GM18951 (cell line): ENCODE measurements around the gene ZNF48.

Experiments used
- POLR2A ChIP-seq: IDR thresholded peaks from 4 replicates; pipeline ENCODE4 v1.6.1; 2011; ENCODE audit warnings: mild to moderate bottlenecking; ENCODE audit not compliant: insufficient read length, insufficient read depth; ENCODE audit errors: extremely low read depth
- in situ Hi-C: fragments of 300-500 bp; cut with MboI; formaldehyde crosslinking; loops from one replicate; pipeline ENCODE4 v1.12.0; 2022; ENCODE audit warnings: low sequenced_read_pairs, mixed read lengths, inconsistent platforms; ENCODE audit not compliant: unreplicated experiment

Gene ZNF48

DNA sequence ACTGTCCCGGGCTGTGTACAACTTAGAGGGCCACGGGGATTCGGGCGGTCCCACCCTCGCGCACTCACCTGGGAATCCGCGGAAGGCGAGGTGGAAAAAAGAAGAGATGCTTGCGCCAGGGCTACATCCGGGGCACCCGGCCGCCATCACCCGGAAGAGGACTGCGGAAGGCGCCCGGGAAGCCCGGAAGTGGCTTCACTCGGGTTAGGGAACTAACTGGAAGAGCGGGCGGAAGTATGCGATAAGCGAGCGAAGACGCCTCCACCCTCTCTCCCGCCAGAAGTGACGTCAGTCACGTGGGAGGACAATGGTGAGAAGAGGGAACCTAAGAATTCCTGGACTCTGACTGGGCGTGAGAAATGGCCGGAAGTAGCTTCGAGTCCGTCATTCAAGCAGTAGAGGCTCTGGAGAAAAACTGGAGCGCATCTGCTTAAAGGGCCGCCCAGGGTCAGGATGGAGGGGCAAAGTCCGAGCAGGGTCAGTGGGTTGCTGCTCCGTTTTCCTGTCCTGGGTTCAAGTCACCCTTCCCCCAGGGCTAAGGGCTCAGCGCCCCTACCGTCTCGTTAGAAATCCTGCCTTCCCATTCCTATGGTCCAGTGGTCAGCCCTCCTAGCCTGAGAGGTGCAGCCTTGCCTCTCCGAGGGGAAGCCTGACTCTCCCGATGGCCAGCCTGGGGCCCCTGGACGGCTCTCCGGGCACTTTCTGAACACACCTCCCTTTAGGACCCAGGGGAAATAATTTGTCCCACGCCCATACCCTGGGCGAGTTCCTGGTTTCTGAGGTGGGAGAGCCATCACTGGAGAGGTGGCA is 39.9 kb upstream of the ZNF48 start, which contains the start of gene CD2BP2:
Gene CD2BP2, minus strand, starts transcription at position 165 of the 810 bp plus-strand sequence. CDS start 627 bp downstream, outside the sequence.
- in situ Hi-C loops = no loop called here
- peak; percentile 58 for TF ChIP-seq POLR2A

DNA sequence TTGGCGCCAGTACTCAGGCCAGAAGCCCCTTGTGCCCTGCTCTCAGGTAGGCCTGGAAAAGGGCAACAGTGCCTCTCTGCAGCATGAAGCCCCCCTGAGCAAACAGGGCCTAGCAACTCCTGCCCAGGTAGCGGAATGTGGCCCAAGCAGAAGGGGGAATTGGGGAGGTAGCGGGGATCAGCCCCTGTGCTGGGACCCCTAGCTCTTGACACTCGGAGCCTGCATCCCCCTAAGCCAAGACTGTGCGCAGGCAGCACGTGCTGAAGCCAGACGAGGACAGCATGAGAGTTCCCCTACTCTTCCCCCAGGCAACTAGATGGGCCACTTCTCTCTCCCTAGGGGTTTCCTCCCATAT is 39.3 kb upstream of the ZNF48 start:
- in situ Hi-C loops = no loop called here
- TF ChIP-seq POLR2A = no peak

DNA sequence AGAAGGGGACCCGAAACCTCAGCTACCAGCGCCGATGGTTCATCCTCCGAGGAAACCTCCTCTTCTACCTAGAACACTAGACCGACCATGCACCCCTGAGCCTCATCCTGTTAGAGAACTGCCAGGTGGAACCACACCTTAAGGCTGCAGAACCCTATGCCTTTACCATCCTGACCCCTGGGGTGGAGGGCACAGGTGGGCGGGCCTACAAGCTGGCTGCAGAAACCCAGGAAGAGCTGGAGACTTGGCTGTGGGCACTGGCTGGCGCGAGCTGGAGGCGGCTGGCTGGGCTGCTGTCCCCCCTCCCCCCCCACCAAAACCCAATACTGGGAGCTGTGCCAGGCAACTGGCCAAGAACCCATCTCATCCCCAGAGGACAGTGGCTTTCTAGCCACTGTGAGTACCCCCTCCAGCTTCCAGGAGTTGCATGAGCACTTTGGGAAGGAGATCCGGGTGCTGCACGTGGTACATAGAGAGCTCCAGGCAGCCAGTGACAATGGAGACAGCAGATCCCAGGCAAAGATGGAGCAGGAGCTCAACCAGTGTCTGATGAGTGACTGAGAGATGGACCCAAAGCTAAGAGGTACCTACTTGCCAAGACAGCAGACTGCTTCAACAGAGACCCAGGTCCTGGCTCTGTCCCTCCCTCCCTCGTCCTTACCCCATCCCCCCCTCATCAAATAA is 38.7 kb upstream of the ZNF48 start:
- in situ Hi-C loops = no loop called here
- no peak for TF ChIP-seq POLR2A

DNA sequence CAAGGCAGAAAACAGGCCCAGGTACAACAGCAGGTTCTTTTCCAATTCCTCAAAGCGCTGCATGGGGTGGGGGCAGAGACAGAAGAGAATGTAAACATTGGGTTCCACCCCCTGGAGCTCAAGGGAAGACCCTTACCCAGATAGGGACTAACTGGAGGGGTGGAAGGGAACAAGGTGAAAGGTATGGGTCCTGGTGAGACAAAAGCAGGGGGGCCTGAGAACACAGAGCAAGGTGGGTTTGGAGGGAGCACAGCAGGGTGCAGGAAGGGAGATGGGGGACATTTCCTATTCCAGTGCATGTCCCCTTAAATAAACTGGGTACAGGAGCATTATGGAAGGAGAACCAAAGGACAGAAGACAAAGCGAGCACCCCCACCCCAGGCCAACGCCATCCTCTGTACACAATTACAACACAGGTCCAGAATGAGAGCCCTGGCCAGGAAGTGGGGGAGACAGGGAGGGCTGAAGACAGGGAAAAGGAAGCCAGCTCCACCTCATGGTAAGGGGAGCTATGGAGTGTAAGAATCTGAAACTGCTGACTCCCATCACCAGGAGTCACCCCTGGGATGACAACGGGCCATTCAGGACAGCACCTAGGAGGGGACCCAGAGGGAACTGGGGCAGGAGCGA is 38.0 kb upstream of the ZNF48 start:
- in situ Hi-C loops = no loop called here
- TF ChIP-seq POLR2A = no peak

DNA sequence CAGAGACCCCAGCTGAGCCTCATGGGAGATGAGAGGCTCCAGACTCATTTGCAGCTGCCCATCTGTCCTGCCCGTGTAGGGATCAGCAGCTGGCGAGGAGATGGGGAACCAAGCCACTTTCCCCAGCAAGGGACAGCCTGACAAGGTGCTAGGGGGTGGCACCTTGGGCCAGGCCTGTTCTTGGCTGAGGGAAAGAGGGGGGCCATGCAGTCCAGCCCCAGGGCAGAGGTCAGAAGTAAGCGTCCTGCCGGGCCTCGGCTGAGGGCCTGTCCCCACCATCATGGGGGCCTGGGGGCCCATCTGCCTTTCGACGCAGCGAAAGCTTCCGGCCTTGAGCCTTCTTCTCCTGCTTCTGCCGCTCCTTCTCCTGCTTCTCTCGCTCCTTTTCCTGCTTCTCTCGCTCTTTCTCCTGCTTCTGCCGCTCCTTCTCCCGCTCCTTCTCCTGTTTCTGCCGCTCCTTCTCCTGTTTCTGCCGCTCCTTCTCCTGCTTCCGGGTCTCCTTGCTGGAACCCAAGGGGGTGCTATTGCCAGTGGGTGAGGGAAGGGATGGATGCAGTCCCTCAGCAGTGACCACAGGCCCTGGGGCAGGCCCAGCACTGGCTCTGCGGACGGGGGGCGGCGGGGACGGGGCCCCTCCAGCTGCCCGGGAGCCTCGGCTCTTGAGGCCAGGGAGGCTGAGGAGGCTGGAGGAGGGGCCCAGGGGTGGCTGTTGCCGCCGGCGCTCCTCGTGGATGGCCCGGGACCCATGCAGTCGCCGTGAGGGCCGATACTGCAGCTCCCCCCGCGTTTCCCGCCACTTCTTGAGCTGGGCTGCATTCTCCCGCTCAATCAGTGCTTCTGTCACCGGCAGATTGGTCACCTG is 37.3 kb upstream of the ZNF48 start:
- no peak for TF ChIP-seq POLR2A
- in situ Hi-C loops = no loop called here

DNA sequence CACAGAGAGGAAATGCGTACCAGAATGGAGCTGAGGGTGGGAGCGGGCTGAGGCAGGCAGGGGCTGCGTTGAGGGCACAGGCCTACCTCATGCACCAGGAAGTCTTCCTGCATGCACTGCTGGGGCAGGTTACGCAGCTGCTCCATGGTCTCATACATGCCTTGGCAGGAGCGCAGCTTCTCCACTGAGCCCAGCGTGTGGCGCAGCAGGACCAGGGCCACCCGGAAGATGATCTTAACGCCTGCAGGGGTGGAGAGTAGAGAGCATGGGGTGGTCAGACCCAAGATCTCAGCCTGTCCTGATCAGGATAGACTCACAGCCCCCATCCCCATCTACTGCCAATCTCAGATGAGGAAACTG is 36.7 kb upstream of the ZNF48 start:
- TF ChIP-seq POLR2A = no peak
- in situ Hi-C loops = no loop called here

DNA sequence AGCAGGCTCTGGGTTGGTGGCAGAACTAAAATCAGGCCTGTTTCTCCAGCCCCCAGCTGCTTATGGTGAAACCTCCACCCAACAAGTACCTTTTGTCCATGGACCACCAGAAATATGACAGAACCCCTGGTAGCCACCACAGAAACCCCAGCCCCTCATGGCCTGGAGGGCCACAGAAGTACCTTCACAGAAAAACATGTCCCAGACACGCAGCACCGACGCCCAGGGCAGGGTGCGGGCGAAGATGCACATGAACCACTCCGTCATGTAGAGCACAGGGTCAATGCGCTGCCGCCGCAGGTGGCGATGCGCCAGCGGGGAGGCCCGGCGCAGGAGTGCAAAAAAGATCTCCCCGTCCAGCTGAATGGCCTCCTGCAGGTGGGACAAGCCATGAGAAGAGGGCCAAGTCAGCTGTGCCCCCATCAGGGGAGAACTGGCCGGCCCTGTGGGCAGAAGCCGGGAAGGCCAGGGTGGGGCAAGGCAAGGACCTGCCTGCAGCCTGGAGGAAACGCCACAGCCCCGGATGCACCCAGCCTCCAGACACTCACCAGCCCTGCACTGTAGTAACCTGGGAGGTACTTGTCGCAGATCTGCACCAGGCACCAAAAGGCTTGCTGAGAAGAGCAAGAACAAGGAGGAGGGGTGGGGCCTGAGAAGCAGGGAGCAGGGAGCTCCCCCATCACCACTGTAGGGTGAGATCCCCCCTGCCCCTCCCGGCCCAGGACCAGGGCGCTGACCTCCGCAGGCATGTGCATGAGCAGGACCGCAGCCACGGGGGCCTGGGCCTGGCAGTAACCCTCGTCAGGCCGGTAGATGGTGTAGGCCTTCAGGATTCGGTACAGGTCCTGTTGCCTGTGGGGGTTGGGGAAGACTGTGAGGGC is 36.0 kb upstream of the ZNF48 start:
- no peak for TF ChIP-seq POLR2A
- in situ Hi-C loops = no loop called here

DNA sequence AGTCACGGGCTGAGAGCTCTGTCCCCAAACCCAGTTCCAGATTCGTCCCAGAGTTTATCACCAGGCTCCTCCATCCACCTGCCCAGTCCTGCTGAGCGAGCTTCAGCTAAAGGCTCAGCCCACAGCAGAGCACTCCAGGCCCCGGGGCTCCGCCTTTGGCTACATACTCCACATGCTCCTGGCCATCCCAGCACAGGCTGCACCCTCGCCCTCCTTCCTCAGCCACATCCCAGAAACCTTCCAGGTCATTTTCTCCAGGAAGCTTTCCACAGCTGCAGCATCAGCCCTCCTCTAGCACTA is 35.4 kb upstream of the ZNF48 start:
- in situ Hi-C loops = no loop called here
- no peak for TF ChIP-seq POLR2A

DNA sequence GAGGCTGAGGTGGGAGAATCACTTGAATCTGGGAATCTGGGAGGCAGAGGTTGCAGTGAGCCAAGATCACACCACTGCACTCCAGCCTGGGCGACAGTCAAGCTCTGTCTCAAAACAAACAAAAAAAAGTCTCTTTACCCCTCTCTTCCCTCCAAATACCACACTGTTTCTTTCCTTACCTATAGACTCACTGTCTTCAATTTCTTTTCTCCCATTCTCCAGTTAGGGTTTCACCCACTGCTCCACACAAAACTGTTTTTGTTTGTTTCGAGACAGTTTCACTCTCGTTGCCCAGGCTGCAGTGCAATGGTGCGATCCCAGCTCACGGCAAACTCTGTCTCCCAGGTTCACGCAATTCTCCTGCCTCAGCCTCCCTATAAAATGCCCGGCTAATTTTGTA is 34.0 kb upstream of the ZNF48 start:
- in situ Hi-C loops = no loop called here
- no peak for TF ChIP-seq POLR2A

DNA sequence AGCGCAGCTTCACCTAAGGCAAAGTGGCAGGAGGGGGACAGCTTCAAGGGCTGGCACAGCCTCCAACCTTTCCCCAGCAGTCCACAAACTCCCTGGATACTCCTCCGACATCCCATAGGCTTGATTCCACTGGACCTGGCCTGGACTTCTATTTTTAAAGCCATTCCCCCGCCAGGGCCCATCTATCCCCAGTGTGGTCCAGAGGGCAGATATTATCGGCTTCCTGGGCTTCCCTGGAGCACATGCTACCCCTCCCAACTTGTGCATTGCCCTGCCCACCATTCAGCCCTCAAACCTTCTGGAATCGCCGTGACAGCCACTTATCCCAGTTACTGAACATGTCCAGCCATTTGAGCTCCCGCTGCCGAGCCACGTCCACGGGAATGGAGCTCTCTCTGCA is 30.0 kb upstream of the ZNF48 start:
- TF ChIP-seq POLR2A = no peak
- in situ Hi-C loops = no loop called here

DNA sequence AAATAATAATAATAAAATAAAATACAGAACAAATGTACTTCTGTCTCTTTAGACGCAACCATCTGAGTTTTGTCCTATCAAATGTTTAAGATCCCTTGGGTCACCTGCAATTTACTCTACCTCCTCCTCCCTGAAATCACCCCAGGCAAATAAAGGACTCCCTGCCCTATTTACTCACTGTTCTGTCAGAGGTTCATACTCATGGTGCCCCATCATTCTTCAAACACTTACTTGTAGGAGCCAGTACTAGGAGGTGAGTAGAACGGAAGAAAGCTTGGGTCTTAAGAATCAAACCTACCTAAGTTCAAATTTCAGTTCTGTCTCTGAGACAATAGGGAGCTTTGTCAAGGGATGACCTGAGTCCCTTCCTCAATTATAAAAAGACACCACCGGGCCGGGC is 28.7 kb upstream of the ZNF48 start:
- TF ChIP-seq POLR2A = no peak
- in situ Hi-C loops = no loop called here

DNA sequence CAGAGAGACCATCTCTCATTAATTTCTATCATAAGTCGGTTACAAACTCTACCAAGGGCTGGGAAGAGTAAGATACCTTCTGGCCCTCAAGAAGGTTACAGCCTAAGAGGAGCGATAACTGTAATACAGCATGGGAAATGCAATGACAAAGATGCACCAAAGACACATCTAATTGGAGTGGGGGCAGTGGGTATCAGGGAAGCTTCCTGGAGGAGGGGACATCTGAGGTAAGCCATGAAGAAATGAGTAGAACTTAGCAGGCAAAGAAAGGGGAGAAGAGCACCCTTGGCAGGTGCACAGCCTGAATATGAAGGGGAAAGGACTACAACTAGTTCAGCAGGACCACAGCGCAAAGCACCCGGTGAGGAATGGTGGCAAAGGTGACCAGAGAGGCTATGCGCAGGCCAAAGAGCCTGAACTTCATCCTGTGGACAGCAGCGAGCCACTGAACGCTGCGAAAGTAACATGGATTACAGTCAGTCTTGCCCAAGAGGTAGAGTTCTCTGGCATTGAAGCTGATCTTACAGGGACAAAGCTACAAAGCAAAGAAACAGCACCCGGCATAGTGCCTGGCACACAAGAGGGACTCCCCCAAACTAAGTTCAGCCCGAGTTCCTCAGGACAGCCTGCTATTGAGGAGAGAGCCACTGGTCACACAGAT is 27.7 kb upstream of the ZNF48 start:
- in situ Hi-C loops = no loop called here
- TF ChIP-seq POLR2A = no peak
